Suppressor macrophage (primary cell): ENCODE measurements around the gene TBC1D1.

Experiments
- DNase-seq, 4 experiments: peaks; one replicate each; pipeline ENCODE4 v3.0.0-alpha.2; 2020 to 2022

TBC1D1 gene

DNA sequence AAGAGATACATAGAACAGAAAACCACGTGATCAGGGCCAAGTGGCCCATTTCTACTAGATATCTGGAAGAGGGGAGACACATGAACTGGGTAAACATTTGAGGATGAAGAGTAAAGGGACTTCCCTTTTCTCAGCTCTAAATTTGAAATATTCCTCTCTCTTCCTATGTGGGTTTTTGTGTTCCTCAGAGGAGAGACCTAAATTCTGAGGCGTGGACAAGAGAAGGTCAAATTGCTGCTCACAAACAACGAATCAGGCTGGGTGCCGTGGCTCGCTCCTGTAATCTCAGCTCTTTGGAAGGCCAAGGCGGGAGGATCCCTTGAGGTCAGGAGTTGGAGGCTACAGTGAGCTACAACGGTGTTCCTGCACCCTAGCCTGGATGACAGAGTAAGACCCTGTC is 285.3 kb downstream of the TBC1D1 start:
- DNase-seq, result peak in 3 of 4 experiments; percentile 52 to 71 (median 67)

DNA sequence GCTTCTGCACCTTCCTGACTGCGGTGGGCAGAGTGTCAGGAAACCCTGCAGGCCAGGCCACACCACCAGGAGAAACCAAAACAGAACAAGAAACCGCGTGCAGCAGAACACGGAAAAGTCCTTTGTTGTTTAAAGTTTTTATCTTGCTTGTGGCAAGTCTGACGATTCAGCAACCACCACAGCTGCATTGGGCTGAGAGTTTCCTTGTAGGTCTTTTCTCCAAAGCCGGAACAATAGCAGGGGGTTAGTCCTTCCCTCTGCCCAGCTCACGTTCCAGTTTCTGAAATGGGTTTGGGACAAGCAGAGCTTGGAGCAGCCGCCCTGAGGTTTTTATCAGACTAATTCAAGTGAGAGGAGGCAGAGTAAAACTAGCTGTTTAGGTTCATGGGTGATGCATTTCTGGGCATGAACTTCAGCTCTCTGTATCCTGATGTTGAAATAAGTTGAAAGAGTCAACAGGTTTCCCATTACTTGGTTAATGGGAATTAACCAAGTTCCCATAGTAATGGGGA is 286.2 kb downstream of the TBC1D1 start:
- DNase-seq, result peak; percentile 55 to 81 (median 70)

DNA sequence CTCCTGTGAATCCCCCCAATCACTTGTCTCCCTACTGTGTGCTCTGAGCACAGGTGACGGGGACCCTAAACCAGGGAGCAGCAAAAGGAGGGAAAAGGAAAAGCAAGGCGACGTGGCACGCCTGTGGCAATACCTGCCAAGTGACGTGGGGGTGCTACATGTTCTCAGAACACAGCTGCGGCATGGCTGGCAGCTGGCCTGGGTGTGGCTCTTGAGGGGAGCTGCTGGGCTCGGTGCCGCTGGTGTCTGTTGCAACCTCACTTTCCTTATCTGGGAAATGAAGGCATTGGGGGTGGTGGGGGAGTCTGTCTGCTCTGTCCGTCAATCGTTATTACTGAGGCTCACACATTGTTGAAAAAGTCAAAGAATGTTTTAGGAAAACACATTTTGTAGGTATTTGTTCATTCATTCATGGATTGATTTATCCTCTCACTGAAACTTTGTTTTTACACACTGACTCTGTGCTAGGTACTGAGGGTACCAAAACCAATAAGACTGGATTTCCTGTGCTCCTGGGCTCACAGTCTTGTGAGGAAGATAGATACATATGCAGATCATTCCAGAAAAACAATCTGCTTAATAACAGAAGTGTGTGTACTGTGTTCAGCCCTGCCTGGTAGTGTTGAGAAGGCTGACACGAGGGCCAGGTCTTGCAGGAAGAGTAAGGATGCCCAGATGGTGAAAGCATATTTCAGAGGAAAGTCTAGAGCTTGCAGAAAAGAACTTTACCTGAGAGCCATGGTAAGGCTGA is 286.9 kb downstream of the TBC1D1 start:
- DNase-seq, result peak in 3 of 4 experiments; percentile 35 to 61 (median 47)

DNA sequence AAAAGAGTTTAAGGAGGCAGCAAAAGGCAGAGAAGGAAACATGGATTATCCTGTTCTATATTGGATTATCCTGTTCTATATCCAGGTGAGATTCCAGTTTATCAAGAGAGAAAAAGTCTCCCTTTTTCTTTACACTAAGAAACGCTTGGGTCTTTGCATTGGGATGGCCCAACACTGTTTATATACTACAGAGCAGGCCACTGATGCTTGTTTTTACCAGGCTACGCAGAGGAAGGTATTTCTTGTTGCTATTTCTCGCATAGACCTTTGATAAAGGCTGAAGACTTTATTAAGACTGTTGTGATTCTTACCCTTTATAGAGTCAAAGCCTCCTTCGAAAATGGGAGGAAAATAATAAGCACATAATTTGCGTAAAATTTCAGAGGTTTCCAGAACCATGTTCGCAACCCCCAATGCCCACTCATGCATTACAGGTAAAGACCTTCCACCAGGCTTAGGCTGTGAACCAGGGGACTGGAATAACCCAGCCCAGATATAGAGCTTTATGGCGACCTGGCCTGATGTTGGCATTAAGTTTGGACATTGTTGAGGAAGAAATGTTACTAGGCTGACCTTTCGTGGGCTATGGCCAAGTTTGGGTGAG is 287.6 kb downstream of the TBC1D1 start:
- DNase-seq, result no peak

DNA sequence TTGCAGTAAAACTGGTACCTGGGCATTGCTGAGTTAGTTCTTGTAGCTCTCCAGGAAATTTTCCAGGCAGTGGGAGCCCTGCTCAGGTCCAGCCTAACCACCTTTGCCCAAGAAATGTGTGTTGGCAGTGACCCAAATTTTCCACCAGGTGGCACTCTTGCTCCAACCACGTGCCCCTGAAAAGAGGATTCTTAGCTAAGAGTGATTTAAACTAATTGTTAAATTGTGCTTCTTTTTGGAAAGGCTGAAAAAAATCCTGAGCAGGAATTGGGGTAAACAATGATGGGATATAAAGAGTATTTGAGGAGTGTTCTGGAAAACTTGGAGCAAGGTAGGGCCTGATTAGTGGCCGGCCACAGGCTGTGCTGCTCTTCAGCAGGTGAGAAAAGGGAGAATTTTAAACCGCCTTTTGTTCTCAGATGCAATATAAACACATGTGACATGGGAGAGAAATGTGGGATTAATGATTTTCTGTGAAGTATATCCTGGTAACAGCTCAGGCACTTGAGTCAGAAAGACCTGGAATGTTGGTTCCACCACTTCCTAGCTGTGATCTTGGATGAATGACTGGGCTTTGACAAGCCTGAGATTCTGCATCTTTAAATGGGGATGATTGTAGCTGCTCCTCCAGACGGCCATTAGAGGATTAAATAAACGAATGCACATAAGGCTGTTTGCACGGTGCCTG is 288.9 kb downstream of the TBC1D1 start:
- DNase-seq, result peak; percentile 74 to 84 (median 82)

DNA sequence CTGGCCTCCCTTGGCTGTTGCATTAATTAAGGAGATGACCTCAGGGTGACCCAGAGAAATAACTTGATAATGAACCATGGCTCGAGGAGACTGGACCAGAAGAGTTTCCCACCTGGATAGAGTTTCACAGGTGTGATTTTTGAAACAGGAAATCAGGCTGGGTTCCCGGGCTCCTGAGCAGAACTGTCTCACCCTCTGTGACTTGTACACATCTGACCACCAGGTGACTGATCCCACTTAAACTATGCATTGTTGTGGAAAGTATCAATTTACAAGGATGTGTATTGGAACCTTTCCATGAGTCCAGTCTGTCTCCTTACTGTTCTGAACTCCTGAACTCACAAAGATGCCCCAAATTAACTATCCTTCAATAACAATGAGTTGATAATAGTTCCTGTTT is 289.6 kb downstream of the TBC1D1 start:
- DNase-seq, result no peak

DNA sequence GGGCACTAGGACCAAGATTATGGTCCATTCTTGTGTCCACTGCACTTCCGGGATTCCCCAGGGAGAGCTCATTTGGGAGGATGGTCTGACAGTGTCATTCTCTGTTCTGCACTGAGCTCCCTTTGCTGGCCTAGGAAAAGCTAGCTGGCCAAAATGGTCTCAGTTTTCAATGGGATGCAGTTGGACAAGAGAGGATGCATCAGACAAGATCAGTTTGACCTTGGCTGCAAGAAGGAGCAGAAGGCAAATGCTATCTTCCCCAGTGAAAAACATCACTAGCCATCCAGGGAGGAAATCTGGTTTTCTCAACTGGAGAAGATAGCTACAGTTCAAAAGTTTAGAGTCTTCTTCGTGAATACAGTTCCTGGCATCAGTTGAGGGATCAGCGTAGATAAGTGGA is 290.4 kb downstream of the TBC1D1 start:
- no peak for DNase-seq

DNA sequence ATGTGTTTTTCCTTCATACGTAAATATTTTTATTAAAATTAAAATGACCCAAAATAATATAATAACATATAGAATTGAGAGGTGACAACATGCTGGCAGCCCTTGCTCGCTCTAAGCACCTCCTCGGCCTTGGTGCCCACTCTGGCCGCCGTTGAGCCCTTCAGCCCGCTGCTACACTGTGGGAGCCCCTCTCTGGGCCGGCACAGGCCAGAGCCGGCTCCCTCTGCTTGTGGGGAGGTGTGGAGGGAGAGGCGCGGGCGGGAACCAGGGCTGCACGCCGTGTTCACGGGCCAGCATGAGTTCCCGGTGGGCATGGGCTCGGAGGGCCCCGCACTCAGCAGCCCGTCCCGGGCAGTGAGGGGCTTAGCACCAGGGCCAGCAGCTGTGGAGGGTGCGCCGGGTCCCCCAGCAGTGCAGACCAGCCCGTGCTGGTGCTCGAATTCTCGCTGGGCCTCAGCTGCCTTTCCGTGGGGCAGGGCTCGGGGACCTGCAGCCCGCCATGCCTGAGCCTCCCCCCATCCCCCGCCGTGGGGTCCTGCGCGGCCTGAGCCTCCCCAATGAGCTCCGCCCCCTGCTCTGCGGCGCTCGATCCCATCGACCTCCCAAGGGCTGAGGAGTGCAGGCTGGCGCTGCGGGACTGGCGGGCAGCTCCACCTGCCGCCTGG is 291.6 kb downstream of the TBC1D1 start:
- DNase-seq, result no peak

DNA sequence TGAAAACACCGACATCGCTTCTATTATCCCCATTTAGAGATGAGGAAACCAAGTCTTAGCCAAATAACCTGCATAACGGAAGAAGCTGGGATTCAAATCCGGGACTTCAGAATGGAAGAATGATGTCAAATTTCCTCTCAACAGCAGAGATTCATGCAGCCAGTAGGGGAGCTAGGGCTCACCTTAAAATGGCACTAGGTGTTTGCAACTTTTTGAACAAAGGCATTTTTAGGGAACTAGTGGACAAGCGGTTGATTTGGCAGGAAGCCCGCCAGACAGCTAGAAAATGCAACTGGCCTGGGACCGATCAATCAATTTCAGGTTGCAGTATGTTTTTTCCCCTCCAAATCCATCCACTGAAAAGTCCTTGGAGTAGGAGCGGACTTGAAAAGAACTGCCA is 293.5 kb downstream of the TBC1D1 start:
- no peak for DNase-seq

DNA sequence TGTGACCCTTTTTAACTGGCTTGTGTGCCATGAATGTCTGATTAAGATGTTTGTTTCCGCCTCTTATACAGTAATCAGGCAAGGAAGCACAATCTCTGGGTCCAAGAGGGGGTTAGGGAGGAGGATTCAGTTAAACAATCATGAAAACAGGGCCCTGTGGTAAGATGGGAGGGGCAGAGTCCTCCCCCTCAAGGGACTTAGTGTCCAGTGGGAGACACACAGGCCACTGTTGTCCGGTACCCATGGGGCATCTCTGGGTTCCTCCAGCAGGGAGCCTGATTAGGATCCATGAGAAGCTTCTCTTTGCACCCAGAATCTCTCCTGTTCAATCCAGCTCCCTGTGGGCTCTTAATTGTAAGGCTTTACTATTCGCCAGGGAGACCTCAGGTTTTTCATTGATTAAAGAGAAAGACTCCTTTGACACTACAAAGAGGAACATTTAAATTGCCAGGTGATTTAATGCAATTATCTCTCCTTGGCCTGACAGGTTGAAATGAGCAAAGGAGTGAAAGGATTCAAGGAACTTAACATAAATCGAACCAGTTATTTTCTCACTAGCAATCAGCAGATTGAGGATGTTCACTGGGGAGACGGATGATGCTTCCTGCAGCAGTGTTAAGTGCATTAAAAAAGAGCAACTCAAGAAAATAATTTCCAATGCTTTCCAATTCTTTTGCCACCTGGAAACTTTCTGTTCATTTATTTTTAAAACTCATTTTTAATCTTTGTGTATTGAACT is 294.7 kb downstream of the TBC1D1 start:
- no peak for DNase-seq

DNA sequence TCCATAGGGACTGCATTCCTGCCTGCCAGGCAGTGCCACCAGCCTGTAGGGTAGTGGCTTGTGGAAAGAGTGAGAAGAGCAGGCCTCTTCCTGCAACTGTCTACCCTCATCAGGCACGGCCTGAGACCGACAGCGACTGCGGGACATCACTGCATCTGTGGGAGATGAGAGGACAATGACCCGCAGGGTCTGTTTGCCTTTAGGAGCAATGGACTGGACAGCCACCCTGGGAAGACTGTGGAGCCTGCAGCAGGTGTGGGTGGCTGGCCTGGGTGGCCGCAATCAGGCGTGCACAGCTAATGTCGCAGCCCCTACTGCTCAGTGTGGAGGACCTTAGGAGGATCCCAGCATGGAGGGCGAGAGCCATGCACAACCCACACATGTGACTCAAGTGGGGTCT is 297.3 kb downstream of the TBC1D1 start:
- DNase-seq, result no peak

DNA sequence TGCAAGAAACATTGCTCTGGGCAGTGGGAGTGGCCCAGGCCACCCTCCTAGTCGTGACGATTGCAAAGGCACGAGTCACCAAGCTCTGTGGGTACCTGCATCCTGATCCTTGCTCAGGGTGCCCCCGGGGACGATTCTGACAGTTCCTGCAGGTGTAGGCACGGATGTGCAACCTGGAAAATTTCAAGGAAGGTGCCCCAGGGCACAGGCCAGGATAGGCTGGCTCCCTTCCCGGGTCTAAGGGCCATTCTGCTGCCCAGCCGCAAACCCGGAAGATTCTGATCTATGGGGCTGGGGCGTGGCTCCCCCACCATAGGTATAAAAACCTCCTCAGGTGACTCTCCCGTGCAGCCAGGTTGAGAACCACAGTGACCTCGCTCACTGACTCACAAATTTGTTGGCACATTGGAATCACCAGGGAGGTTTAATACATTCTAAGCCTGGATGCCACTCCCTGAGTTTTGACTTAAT is 297.8 kb downstream of the TBC1D1 start:
- DNase-seq, result no peak
